ENCODE results near the gene NACA. TPM values are rescaled to one million over a fixed set of nuclear protein-coding genes. Genes with fewer than 3 reads are reported as not detected.

The NACA gene
- total RNA-seq, 1 experiment from 2014 or later, result 896 TPM

- TF ChIP-seq TCF7L2 (IDR thresholded peaks at IDR 0.05; ENCODE audit: borderline replicate concordance, extremely low read depth, insufficient read depth, insufficient read length) (no peak), CBX3 (IDR thresholded peaks at IDR 0.05; ENCODE audit: low read depth) (no peak), ZFX (IDR thresholded peaks at IDR 0.05) (no peak), RAD21 (IDR thresholded peaks at IDR 0.05; ENCODE audit: low read depth) (no peak)
These were observed 3.9 kb downstream of the NACA start (continued) for GRCh38 chr12:56721216-56721615.

- Histone ChIP-seq H4K20me1 (ENCODE audit: insufficient read depth) (peaks cover 48% of the 10 kb centered on the region; the same call in 1 of the 2 replicates), H3K79me2 (ENCODE audit: insufficient read depth, low read length) (peaks cover 92% of the 10 kb centered on the region), H3K4me3 (replicated peaks in 1 of 2; ENCODE audit: low read depth in 1 of 2, low read length in 2 of 2) (no peak overlapping the region), H3K36me3 (ENCODE audit: control insufficient read depth in 1 of 2, insufficient read depth in 2 of 2, low read length in 2 of 2) (peaks cover 27 to 68% of the 10 kb centered on the region in 2 experiments), H3K27ac (ENCODE audit: low read depth, low read length) (peak overlapping the region; percentile 23; the same call in 1 of the 2 replicates), H3K27me3 (ENCODE audit: insufficient read depth, low read length) (no peaks in the 10 kb centered on the region), H3K9ac (ENCODE audit: low read length) (no peak overlapping the region), H3K4me1 (ENCODE audit: control insufficient read depth in 1 of 2, insufficient read depth in 2 of 2, low read length in 2 of 2) (peaks cover 16 to 35% of the 10 kb centered on the region in 2 experiments; a peak in 3 of 4 replicates), H3K4me2 (ENCODE audit: low read length) (no peak overlapping the region), H2AFZ (ENCODE audit: low read depth, low read length, poor library complexity, severe bottlenecking) (no peak overlapping the region), H3K9me3 (ENCODE audit: control insufficient read depth in 1 of 2, insufficient read depth in 1 of 2, low read depth in 1 of 2, low read length in 2 of 2) (no peaks in the 10 kb centered on the region), H3K9me2 (ENCODE audit: insufficient read depth) (no peaks in the 10 kb centered on the region)
- CTCF ChIA-PET, result no interaction called here
- TF ChIP-seq RAD21 (IDR thresholded peaks at IDR 0.05; ENCODE audit: low read depth) (no peak), REST (IDR thresholded peaks at IDR 0.05; ENCODE audit: low read depth) (no peak), FOSL1 (IDR thresholded peaks at IDR 0.05; ENCODE audit: low read depth) (no peak), POLR2AphosphoS5 (IDR thresholded peaks at IDR 0.05; ENCODE audit: low read depth, low read length) (no peak), EGR1 (IDR thresholded peaks at IDR 0.05; ENCODE audit: low read depth) (no peak), EZH2 (IDR thresholded peaks at IDR 0.05) (no peak), ELF1 (IDR thresholded peaks at IDR 0.05; ENCODE audit: borderline replicate concordance, low read depth) (no peak), JUND (IDR thresholded peaks at IDR 0.05) (no peak), POLR2A (IDR thresholded peaks at IDR 0.05; ENCODE audit: borderline replicate concordance, extremely low read depth, insufficient read depth, insufficient read length) (no peak), SIN3A (IDR thresholded peaks at IDR 0.05; ENCODE audit: low read depth) (no peak), ZFX (IDR thresholded peaks at IDR 0.05) (no peak), CEBPB (IDR thresholded peaks at IDR 0.05; ENCODE audit: low read depth) (no peak), SP1 (IDR thresholded peaks at IDR 0.05; ENCODE audit: low read depth) (no peak), EZH2phosphoT487 (IDR thresholded peaks at IDR 0.05; ENCODE audit: borderline replicate concordance) (no peak), ZBTB33 (IDR thresholded peaks at IDR 0.05; ENCODE audit: extremely low read depth, insufficient replicate concordance, low read length) (no peak), ZNF274 (IDR thresholded peaks at IDR 0.05; ENCODE audit: low read depth, low read length) (no peak), YY1 (IDR thresholded peaks at IDR 0.05; ENCODE audit: extremely low read depth, insufficient replicate concordance, low read depth, low read length) (no peak)
- POLR2A ChIA-PET, result interaction anchor here (0.8 to 1.4 kb wide), 2 partner anchors 11 to 32 kb away, joined by 3 read pairs; no protein-coding TSS in a partner anchor
- RAD21 ChIA-PET (ENCODE audit: low non-redundant PET in 1 of 2, low total read pairs in 2 of 2, uncharacterized antibody in 2 of 2, unreplicated experiment in 2 of 2), result no interaction called here
- no TSS peak for BruUV-seq (replicated peaks)
- intact Hi-C loops (cut with micrococcal nuclease), result no loop called here
- DNase-seq (ENCODE audit: low read depth, low spot score) (no peak), ATAC-seq (no peak)
These were observed 4.4 kb downstream of the NACA start for GRCh38 chr12:56720731-56721151.

Data from HCT116 (cell line).